Measurements from ENCODE around the gene SORL1.

Gene SORL1

GRCh38 chr11:121512468-121513465 lies 60.7 kb downstream of the SORL1 start:
- DNase-seq = no peak

GRCh38 chr11:121513807-121514206 lies 61.7 kb downstream of the SORL1 start:
- no peak for DNase-seq

GRCh38 chr11:121514432-121515334 lies 62.6 kb downstream of the SORL1 start:
- DNase-seq = no peak

GRCh38 chr11:121515335-121515671 lies 63.2 kb downstream of the SORL1 start:
- DNase-seq = no peak

- no peak for DNase-seq
These were observed 65.9 kb downstream of the SORL1 start for GRCh38 chr11:121517996-121518395.

- DNase-seq = no peak
These were observed 68.4 kb downstream of the SORL1 start for GRCh38 chr11:121520243-121521144.

- DNase-seq = no peak
These were observed 69.3 kb downstream of the SORL1 start for GRCh38 chr11:121521145-121522042.

- no peak for DNase-seq
These were observed 70.2 kb downstream of the SORL1 start for GRCh38 chr11:121522043-121522941.

GRCh38 chr11:121523581-121524232 lies 71.6 kb downstream of the SORL1 start:
- DNase-seq = no peak

GRCh38 chr11:121524233-121524631 lies 72.1 kb downstream of the SORL1 start:
- no peak for DNase-seq

- DNase-seq = no peak
These were observed 73.3 kb downstream of the SORL1 start for GRCh38 chr11:121525376-121525775.

- DNase-seq = no peak
These were observed 78.1 kb downstream of the SORL1 start for GRCh38 chr11:121530257-121530656.

GRCh38 chr11:121533601-121534000 lies 81.5 kb downstream of the SORL1 start:
- DNase-seq = no peak

- no peak for DNase-seq
These were observed 82.3 kb downstream of the SORL1 start for GRCh38 chr11:121534131-121535093.

GRCh38 chr11:121535129-121535796 lies 83.1 kb downstream of the SORL1 start:
- no peak for DNase-seq

- DNase-seq = no peak
These were observed 84.0 kb downstream of the SORL1 start for GRCh38 chr11:121536126-121536525.

- no peak for DNase-seq
These were observed 85.9 kb downstream of the SORL1 start for GRCh38 chr11:121538054-121538453.

GRCh38 chr11:121539000-121539399 lies 86.9 kb downstream of the SORL1 start:
- DNase-seq = no peak
